PC-3 (cell line): ENCODE measurements around the gene METTL8. TPM values are rescaled to one million over a fixed set of nuclear protein-coding genes. Genes with fewer than 3 reads are reported as not detected.

Experiments
- ATAC-seq: fragments of 200-7000 bp; cut with Tn5 transposase; 2 replicates; pipeline ENCODE4 v1.9.1; 2020; ENCODE audit warnings: mild to moderate bottlenecking, moderate library complexity
- BruUV-seq: library from RNA; stranded (reverse); fragments of 400-500 nt; replicated peaks from 2 replicates; lab custom pipeline; 2021; lab: Mats Ljungman, UMichigan
- CTCF ChIA-PET: fragments of 300-600 bp; sonication (Branson Sonifier 250); formaldehyde crosslinking; loops from one replicate; lab custom pipeline; 2022; ENCODE audit warnings: antibody characterized with exemption; lab: Charles Lee
- POLR2A ChIA-PET: fragments of 300-600 bp; sonication (Branson Sonifier 250); formaldehyde crosslinking; loops from one replicate; lab custom pipeline; 2022; ENCODE audit warnings: antibody characterized with exemption; ENCODE audit not compliant: unreplicated experiment; lab: Charles Lee
- DNase-seq: peaks from one replicate; pipeline ENCODE4 v3.0.0-alpha.2; 2015
- H2AFZ ChIP-seq: fragments of 300-600 bp; sonication (generic); 2 replicates; pipeline ENCODE4 v1.6.0; 2016; ENCODE audit warnings: antibody characterized with exemption, low read length
- H3F3A ChIP-seq: fragments of 300-600 bp; sonication (generic); one replicate; pipeline ENCODE4 v1.6.0; 2017; ENCODE audit warnings: antibody characterized with exemption, low read length, control low read depth, mild to moderate bottlenecking; ENCODE audit not compliant: unreplicated experiment
- H3K27ac ChIP-seq: fragments of 300-600 bp; sonication (generic); 2 replicates; pipeline ENCODE4 v1.5.1; 2016; ENCODE audit warnings: mild to moderate bottlenecking, low read length
- H3K27me3 ChIP-seq: fragments of 300-600 bp; sonication (generic); 2 replicates; pipeline ENCODE4 v1.6.1; 2016; ENCODE audit warnings: low read length, mixed read lengths
- H3K36me3 ChIP-seq: fragments of 300-600 bp; sonication (generic); 2 replicates; pipeline ENCODE4 v1.6.1; 2016; ENCODE audit warnings: low read depth, mixed run types, low read length, mixed read lengths
- H3K4me1 ChIP-seq: fragments of 300-600 bp; sonication (generic); 2 replicates; pipeline ENCODE4 v1.5.1; 2016; ENCODE audit warnings: low read length; ENCODE audit not compliant: insufficient read depth
- H3K4me2 ChIP-seq: fragments of 300-600 bp; sonication (generic); 2 replicates; pipeline ENCODE4 v1.6.0; 2016; ENCODE audit warnings: low read length
- H3K4me3 ChIP-seq: fragments of 300-600 bp; sonication (generic); 2 replicates; pipeline ENCODE4 v1.5.1; 2016; ENCODE audit warnings: mild to moderate bottlenecking, low read length, mixed read lengths
- H3K79me2 ChIP-seq: fragments of 300-600 bp; sonication (generic); 2 replicates; pipeline ENCODE4 v1.6.1; 2017; ENCODE audit warnings: low read length, mixed read lengths
- H3K9ac ChIP-seq: fragments of 300-600 bp; sonication (generic); 2 replicates; pipeline ENCODE4 v1.6.0; 2016; ENCODE audit warnings: mild to moderate bottlenecking, low read length
- H3K9me2 ChIP-seq: fragments of 300-600 bp; sonication (generic); replicated peaks from 2 replicates; pipeline ENCODE4 v1.6.1; 2016; ENCODE audit warnings: mixed run types, low read length, mixed read lengths
- H3K9me3 ChIP-seq: fragments of 300-600 bp; sonication (generic); 2 replicates; pipeline ENCODE4 v1.6.1; 2016; ENCODE audit warnings: low read length, mixed read lengths
- H4K20me1 ChIP-seq: fragments of 300-600 bp; sonication (generic); 2 replicates; pipeline ENCODE4 v1.6.1; 2016; ENCODE audit warnings: low read length, mixed read lengths
- CTCF ChIP-seq: fragments of 300-600 bp; sonication (generic); conservative IDR thresholded peaks from 2 replicates; pipeline ENCODE4 v1.5.1; 2017; ENCODE audit warnings: antibody characterized with exemption, low read depth, mild to moderate bottlenecking, low read length
- EZH2 ChIP-seq: fragments of 300-600 bp; sonication (generic); IDR thresholded peaks from one replicate; pipeline ENCODE4 v1.6.1; 2017; ENCODE audit warnings: antibody characterized with exemption, mild to moderate bottlenecking, low read length; ENCODE audit not compliant: unreplicated experiment
- EZH2phosphoT487 ChIP-seq: fragments of 300-600 bp; sonication (generic); IDR thresholded peaks from 2 replicates; pipeline ENCODE4 v1.6.1; 2018; ENCODE audit warnings: mild to moderate bottlenecking, antibody characterized with exemption, low read length, borderline replicate concordance
- intact Hi-C: fragments of 100-400 bp; cut with micrococcal nuclease; formaldehyde crosslinking; loops from 2 replicates; pipeline ENCODE4 v1.9.0; 2023
- total RNA-seq: library from RNA; depleted of rRNA; stranded (reverse); fragments of >200 nt; gene quantifications from 2 replicates; pipeline ENCODE4 v1.2.3, GENCODE V29; 2014

Gene METTL8
- total RNA-seq, 1 experiment from 2014 or later: 10.8 TPM

GRCh38 chr2:171289316-171289715 is 144.5 kb downstream of the METTL8 start:
- H3F3A ChIP-seq: no peaks in the 10 kb centered on the region
- ChIA-PET CTCF (no interaction called here), POLR2A (no interaction called here)
- H3K4me3 ChIP-seq: no peak overlapping the region
- DNase-seq (no peak), ATAC-seq (no peak)
- no peaks in the 10 kb centered on the region for H3K79me2 ChIP-seq
- no peaks in the 10 kb centered on the region for H3K9me2 ChIP-seq
- H3K9me3 ChIP-seq: no peaks in the 10 kb centered on the region
- no peak overlapping the region for H3K9ac ChIP-seq
- TF ChIP-seq EZH2phosphoT487 (no peak), EZH2 (no peak), CTCF (no peak)
- H3K4me2 ChIP-seq: no peak overlapping the region
- BruUV-seq: no TSS peak
- H3K4me1 ChIP-seq: no peaks in the 10 kb centered on the region
- no peak overlapping the region for H3K27ac ChIP-seq
- intact Hi-C loops: no loop called here
- H4K20me1 ChIP-seq: no peaks in the 10 kb centered on the region
- H2AFZ ChIP-seq: no peak overlapping the region
- H3K27me3 ChIP-seq: no peaks in the 10 kb centered on the region
- H3K36me3 ChIP-seq: no peaks in the 10 kb centered on the region

GRCh38 chr2:171287611-171288010 is 146.2 kb downstream of the METTL8 start:
- no peak for ATAC-seq
- Histone ChIP-seq H3K4me1 (no peaks in the 10 kb centered on the region), H4K20me1 (no peaks in the 10 kb centered on the region), H3K4me2 (no peak overlapping the region), H3K9me2 (no peaks in the 10 kb centered on the region), H3K9ac (no peak overlapping the region), H3K27me3 (no peaks in the 10 kb centered on the region), H3K27ac (no peak overlapping the region), H3K79me2 (no peaks in the 10 kb centered on the region), H3K9me3 (no peaks in the 10 kb centered on the region), H3F3A (no peaks in the 10 kb centered on the region), H2AFZ (no peak overlapping the region), H3K36me3 (no peaks in the 10 kb centered on the region), H3K4me3 (no peak overlapping the region)
- TF ChIP-seq EZH2 (no peak), EZH2phosphoT487 (no peak)
- CTCF ChIA-PET: no interaction called here
- BruUV-seq: no TSS peak
- POLR2A ChIA-PET: no interaction called here
- intact Hi-C loops: no loop called here
- DNase-seq: no peak

GRCh38 chr2:171287036-171287571 is 146.7 kb downstream of the METTL8 start:
- no TSS peak for BruUV-seq
- H3K79me2 ChIP-seq: no peaks in the 10 kb centered on the region
- H3K4me2 ChIP-seq: no peak overlapping the region
- H3K9ac ChIP-seq: no peak overlapping the region
- DNase-seq (no peak), ATAC-seq (no peak)
- no peak overlapping the region for H2AFZ ChIP-seq
- no peaks in the 10 kb centered on the region for H3K9me2 ChIP-seq
- H3K27ac ChIP-seq: no peak overlapping the region
- H3K4me3 ChIP-seq: no peak overlapping the region
- ChIA-PET POLR2A (no interaction called here), CTCF (no interaction called here)
- H3F3A ChIP-seq: no peaks in the 10 kb centered on the region
- H3K27me3 ChIP-seq: no peaks in the 10 kb centered on the region
- no peaks in the 10 kb centered on the region for H3K4me1 ChIP-seq
- no peaks in the 10 kb centered on the region for H4K20me1 ChIP-seq
- H3K9me3 ChIP-seq: no peaks in the 10 kb centered on the region
- intact Hi-C loops: no loop called here
- TF ChIP-seq CTCF: no peak
- TF ChIP-seq EZH2: no peak
- TF ChIP-seq EZH2phosphoT487: no peak
- H3K36me3 ChIP-seq: no peaks in the 10 kb centered on the region
